HepG2 (cell line): ENCODE data around the gene TIRAP. TPM values are rescaled to one million over a fixed set of nuclear protein-coding genes. Genes with fewer than 3 reads are reported as not detected.

Experiments
- ATAC-seq: fragments of 200-7000 bp; cut with Tn5 transposase; 3 replicates; pipeline ENCODE4 v1.9.1; 2020; ENCODE audit warnings: mild to moderate bottlenecking, moderate library complexity
- BruUV-seq: library from RNA; stranded (reverse); fragments of 400-500 nt; replicated peaks from 2 replicates; lab custom pipeline; 2021; lab: Mats Ljungman, UMichigan
- CTCF ChIA-PET: fragments of 300-600 bp; formaldehyde crosslinking; extraction: SDS; loops from one replicate; lab custom pipeline; 2021; ENCODE audit warnings: low total read pairs, inconsistent platforms, low intra/inter-chr PET ratio; lab: Yijun Ruan, JAX
- POLR2A ChIA-PET: fragments of 350-600 bp; sonication (Branson Sonifier 250); formaldehyde crosslinking; loops from one replicate; lab custom pipeline; 2020; ENCODE audit warnings: antibody characterized with exemption, inconsistent platforms; lab: Yijun Ruan, JAX
- DNase-seq: peaks from one replicate; pipeline ENCODE4 v3.0.0-alpha.2; 2015; ENCODE audit warnings: low spot score
- FAIRE-seq: peaks from 3 replicates; lab custom pipeline; 2011; peaks lifted over from hg19 to GRCh38; lab: Jason Lieb, UNC
- H2AFZ ChIP-seq: one replicate; pipeline ENCODE4 v1.6.1; 2011; ENCODE audit warnings: low read length, inconsistent platforms
- H3K27ac ChIP-seq: fragments of 300-600 bp; 3 replicates; pipeline ENCODE4 v1.8.0; 2011; ENCODE audit warnings: mixed run types, mild to moderate bottlenecking, mixed read lengths, low read length, inconsistent platforms; ENCODE audit not compliant: insufficient read depth; ENCODE audit errors: extremely low read length
- H3K27me3 ChIP-seq, 2 experiments: fragments of 200-600 bp in 1 of 2; 2 replicates in 1 of 2; 3 replicates in 1 of 2; pipeline versions ENCODE4 v1.6.0 to v1.8.0; 2011; ENCODE audit warnings: low read length in 2 of 2, mild to moderate bottlenecking in 2 of 2, moderate library complexity in 2 of 2, inconsistent platforms in 1 of 2; ENCODE audit not compliant: insufficient read depth in 2 of 2, control insufficient read depth in 1 of 2
- H3K36me3 ChIP-seq, 2 experiments: fragments of 200-600 bp in 1 of 2; replicated peaks in 1 of 2; 2 replicates in 1 of 2; 3 replicates in 1 of 2; pipeline versions ENCODE4 v1.5.1 to v1.8.0; 2011; ENCODE audit warnings: low read length in 2 of 2, inconsistent platforms in 1 of 2; ENCODE audit not compliant: insufficient read depth in 2 of 2, control insufficient read depth in 1 of 2
- H3K4me1 ChIP-seq: 2 replicates; pipeline ENCODE4 v1.5.1; 2012; ENCODE audit warnings: low read length, inconsistent platforms; ENCODE audit not compliant: insufficient read depth
- H3K4me2 ChIP-seq: 2 replicates; pipeline ENCODE4 v1.6.0; 2011; ENCODE audit warnings: low read depth, low read length, inconsistent platforms
- H3K4me3 ChIP-seq, 3 experiments: fragments of 200-600 bp in 1 of 3; sonication (generic), shearing (Covaris generic) in 1 of 3; replicated peaks in 1 of 3; 2 replicates each; pipeline ENCODE4 v1.5.1; 2011 to 2016; ENCODE audit warnings: low read length in 3 of 3, inconsistent platforms in 2 of 3, low read depth in 2 of 3, mild to moderate bottlenecking in 2 of 3, control low read depth in 1 of 3, mixed read lengths in 1 of 3; ENCODE audit not compliant: insufficient read depth in 1 of 3
- H3K79me2 ChIP-seq: one replicate; pipeline ENCODE4 v1.6.1; 2011; ENCODE audit warnings: low read length, inconsistent platforms; ENCODE audit not compliant: insufficient read depth
- H3K9ac ChIP-seq: 2 replicates; pipeline ENCODE4 v1.6.0; 2011; ENCODE audit warnings: mild to moderate bottlenecking, low read depth, low read length, inconsistent platforms; ENCODE audit not compliant: insufficient read depth
- H3K9me3 ChIP-seq: 2 replicates; pipeline ENCODE4 v1.5.1; 2012; ENCODE audit warnings: mild to moderate bottlenecking, low read length
- H4K20me1 ChIP-seq: 2 replicates; pipeline ENCODE4 v1.6.0; 2011; ENCODE audit warnings: inconsistent platforms, mild to moderate bottlenecking, low read length, moderate library complexity; ENCODE audit not compliant: insufficient read depth
- GPN1 ChIP-seq: sonication (generic); formaldehyde crosslinking; IDR thresholded peaks from 2 replicates; pipeline ENCODE4 v1.5.1; 2020; ENCODE audit warnings: missing genetic modification reagents, borderline replicate concordance
- KDM4B ChIP-seq: sonication (generic); formaldehyde crosslinking; IDR thresholded peaks from 2 replicates; pipeline ENCODE4 v1.4.0; 2020; ENCODE audit warnings: missing genetic modification reagents
- NR2F6 ChIP-seq, 2 experiments: IDR thresholded peaks; 2 replicates each; pipeline ENCODE4 v1.6.1; 2016; ENCODE audit warnings: antibody characterized with exemption in 1 of 2, mild to moderate bottlenecking in 1 of 2
- SAFB2 ChIP-seq: sonication (generic); formaldehyde crosslinking; IDR thresholded peaks from 2 replicates; pipeline ENCODE4 v1.5.1; 2020; ENCODE audit warnings: missing genetic modification reagents, low read depth, mild to moderate bottlenecking, borderline replicate concordance
- ZBTB20 ChIP-seq: sonication (generic); formaldehyde crosslinking; IDR thresholded peaks from 2 replicates; pipeline ENCODE4 v1.8.1; 2023; ENCODE audit warnings: missing genetic modification reagents, low read depth, mild to moderate bottlenecking, borderline replicate concordance
- ZMYM2 ChIP-seq: sonication (generic); formaldehyde crosslinking; IDR thresholded peaks from 2 replicates; pipeline ENCODE4 v1.8.0; 2022; ENCODE audit warnings: mild to moderate bottlenecking, missing genetic modification reagents
- ZNF10 ChIP-seq: sonication (generic); formaldehyde crosslinking; IDR thresholded peaks from 2 replicates; pipeline ENCODE4 v1.4.0; 2020; ENCODE audit warnings: mild to moderate bottlenecking, low read depth, missing genetic modification reagents, borderline replicate concordance
- ZNF501 ChIP-seq: sonication (generic); formaldehyde crosslinking; IDR thresholded peaks from 2 replicates; pipeline ENCODE4 v1.5.1; 2020; ENCODE audit warnings: mild to moderate bottlenecking, moderate library complexity, missing genetic modification reagents
- ZNF775 ChIP-seq: sonication (generic); formaldehyde crosslinking; IDR thresholded peaks from 2 replicates; pipeline ENCODE4 v1.4.0; 2020; ENCODE audit warnings: missing genetic modification reagents, mild to moderate bottlenecking, moderate library complexity, borderline replicate concordance
- WGBS: methylation state at CpG from one replicate; pipeline ENCODE4 v1.1.6; 2017; ENCODE audit warnings: low lambda C conversion rate; 5-methylcytosine and 5-hydroxymethylcytosine counted together
- in situ Hi-C: cut with HindIII; loops from 2 replicates; pipeline ENCODE4 v1.10.0; 2017; ENCODE audit warnings: low pct_unique_long_range_greater_than_20kb; ENCODE audit not compliant: extremely low pct_ligation_motif_present
- intact Hi-C: fragments of 100-400 bp; cut with micrococcal nuclease; formaldehyde crosslinking; loops from one replicate; pipeline ENCODE4 v1.10.0; 2022; ENCODE audit not compliant: unreplicated experiment
- polyA plus RNA-seq, 8 experiments: library from polyadenylated mRNA; depleted of rRNA in 3 of 8; stranded (reverse) in 7 of 8; unstranded in 1 of 8; fragments of >200 nt; fragmentation: Illumina TruSeq in 4 of 8; extraction: Trizol in 4 of 8; gene quantifications; 2 replicates each; pipeline versions ENCODE4 v1.2.1 to v1.2.3, GENCODE V29; 2011 to 2016; ENCODE audit warnings: low read depth in 4 of 8, missing spikeins in 1 of 8, mixed read lengths in 1 of 8; ENCODE audit not compliant: insufficient read depth in 1 of 8
- total RNA-seq, 5 experiments: library from RNA; depleted of rRNA; stranded (reverse); fragments of >200 nt; fragmentation: Illumina TruSeq; extraction: Trizol; gene quantifications; 2 replicates each; pipeline ENCODE4 v1.2.3, GENCODE V29; 2016; ENCODE audit warnings: low read depth in 1 of 5
- TF ChIP-seq, protein P1 (sequence below): sonication (generic); formaldehyde crosslinking; IDR thresholded peaks from 2 replicates; pipeline ENCODE4 v1.8.0; 2023; ENCODE audit warnings: mild to moderate bottlenecking, missing genetic modification reagents
- TF ChIP-seq, protein P2 (sequence below): sonication (generic); formaldehyde crosslinking; IDR thresholded peaks from 2 replicates; pipeline ENCODE4 v1.9.0; 2021; ENCODE audit warnings: missing genetic modification reagents, borderline replicate concordance
- TF ChIP-seq, protein P3 (sequence below): IDR thresholded peaks from 2 replicates; pipeline ENCODE4 v1.6.1; 2018; ENCODE audit warnings: missing genetic modification reagents, mild to moderate bottlenecking, missing compliant biosample characterization
- TF ChIP-seq, protein P4 (sequence below): sonication (generic); formaldehyde crosslinking; IDR thresholded peaks from 2 replicates; pipeline ENCODE4 v1.5.1; 2020; ENCODE audit warnings: missing genetic modification reagents, mild to moderate bottlenecking, borderline replicate concordance

The TIRAP gene
- total and polyA plus RNA-seq, 2 of the 13 experiments (the other 11 are each of a cell fraction or from before 2014, with no cell fraction given) = 5.4 to 5.7 TPM

DNA sequence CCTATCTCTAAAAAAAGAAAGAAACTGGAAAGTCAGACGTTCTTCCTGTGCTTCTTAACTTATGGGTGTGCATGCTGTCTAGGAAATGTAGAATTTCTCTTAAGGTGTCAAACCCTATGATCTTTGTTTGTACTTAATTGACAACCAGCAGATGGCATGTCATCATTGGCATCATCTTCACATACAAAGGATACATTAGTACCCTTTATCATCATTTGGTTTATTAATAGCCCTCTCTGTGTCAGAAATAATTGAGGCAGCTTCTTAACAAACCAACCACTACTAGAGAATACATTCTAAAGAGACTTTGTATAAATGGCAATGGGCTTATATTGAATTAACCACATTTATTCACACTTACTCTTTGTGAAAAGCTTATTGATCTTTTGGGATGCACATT, 28.1 kb upstream of the TIRAP start:
- DNase-seq (no peak), FAIRE-seq (no peak), ATAC-seq (no peak)
- H3K27me3 ChIP-seq = no peaks in the 10 kb centered on the region
- no peaks in the 10 kb centered on the region for H4K20me1 ChIP-seq
- no TSS peak for BruUV-seq
- no peaks in the 10 kb centered on the region for H3K4me1 ChIP-seq
- intact Hi-C loops (no loop called here), in situ Hi-C loops (no loop called here)
- no peaks in the 10 kb centered on the region for H3K79me2 ChIP-seq
- H3K9me3 ChIP-seq = no peaks in the 10 kb centered on the region
- 85% methylated on average over 1 of the region's 1 CpG for WGBS
- H3K4me2 ChIP-seq = no peak overlapping the region
- no peak overlapping the region for H3K9ac ChIP-seq
- no peak overlapping the region for H3K4me3 ChIP-seq
- ChIA-PET POLR2A (no interaction called here), CTCF (no interaction called here)
- peaks cover 3 to 30% of the 10 kb centered on the region in 2 experiments; a peak in 4 of 5 replicates for H3K36me3 ChIP-seq
- no peak overlapping the region for H2AFZ ChIP-seq
- H3K27ac ChIP-seq = no peak overlapping the region
- TF ChIP-seq ZBTB20 (CRISPR knock-in tag) = no peak
- TF ChIP-seq, protein P1, sequence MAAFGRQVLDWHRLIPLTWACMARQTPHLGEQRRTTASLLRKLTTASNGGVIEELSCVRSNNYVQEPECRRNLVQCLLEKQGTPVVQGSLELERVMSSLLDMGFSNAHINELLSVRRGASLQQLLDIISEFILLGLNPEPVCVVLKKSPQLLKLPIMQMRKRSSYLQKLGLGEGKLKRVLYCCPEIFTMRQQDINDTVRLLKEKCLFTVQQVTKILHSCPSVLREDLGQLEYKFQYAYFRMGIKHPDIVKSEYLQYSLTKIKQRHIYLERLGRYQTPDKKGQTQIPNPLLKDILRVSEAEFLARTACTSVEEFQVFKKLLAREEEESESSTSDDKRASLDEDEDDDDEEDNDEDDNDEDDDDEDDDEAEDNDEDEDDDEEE (CRISPR knock-in tag) = no peak
- TF ChIP-seq NR2F6 (IDR thresholded peaks at IDR 0.05) = no peak
- TF ChIP-seq NR2F6 (CRISPR knock-in tag; IDR thresholded peaks at IDR 0.05) = no peak
- TF ChIP-seq, protein P2, sequence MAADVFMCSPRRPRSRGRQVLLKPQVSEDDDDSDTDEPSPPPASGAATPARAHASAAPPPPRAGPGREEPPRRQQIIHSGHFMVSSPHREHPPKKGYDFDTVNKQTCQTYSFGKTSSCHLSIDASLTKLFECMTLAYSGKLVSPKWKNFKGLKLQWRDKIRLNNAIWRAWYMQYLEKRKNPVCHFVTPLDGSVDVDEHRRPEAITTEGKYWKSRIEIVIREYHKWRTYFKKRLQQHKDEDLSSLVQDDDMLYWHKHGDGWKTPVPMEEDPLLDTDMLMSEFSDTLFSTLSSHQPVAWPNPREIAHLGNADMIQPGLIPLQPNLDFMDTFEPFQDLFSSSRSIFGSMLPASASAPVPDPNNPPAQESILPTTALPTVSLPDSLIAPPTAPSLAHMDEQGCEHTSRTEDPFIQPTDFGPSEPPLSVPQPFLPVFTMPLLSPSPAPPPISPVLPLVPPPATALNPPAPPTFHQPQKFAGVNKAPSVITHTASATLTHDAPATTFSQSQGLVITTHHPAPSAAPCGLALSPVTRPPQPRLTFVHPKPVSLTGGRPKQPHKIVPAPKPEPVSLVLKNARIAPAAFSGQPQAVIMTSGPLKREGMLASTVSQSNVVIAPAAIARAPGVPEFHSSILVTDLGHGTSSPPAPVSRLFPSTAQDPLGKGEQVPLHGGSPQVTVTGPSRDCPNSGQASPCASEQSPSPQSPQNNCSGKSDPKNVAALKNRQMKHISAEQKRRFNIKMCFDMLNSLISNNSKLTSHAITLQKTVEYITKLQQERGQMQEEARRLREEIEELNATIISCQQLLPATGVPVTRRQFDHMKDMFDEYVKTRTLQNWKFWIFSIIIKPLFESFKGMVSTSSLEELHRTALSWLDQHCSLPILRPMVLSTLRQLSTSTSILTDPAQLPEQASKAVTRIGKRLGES = no peak
- no peak for TF ChIP-seq ZMYM2
- TF ChIP-seq ZNF775 (CRISPR knock-in tag) = no peak
- TF ChIP-seq ZNF10 = no peak
- TF ChIP-seq GPN1 = no peak
- no peak for TF ChIP-seq ZNF501 (CRISPR knock-in tag)
- no peak for TF ChIP-seq SAFB2 (CRISPR knock-in tag)
- TF ChIP-seq, protein P3, sequence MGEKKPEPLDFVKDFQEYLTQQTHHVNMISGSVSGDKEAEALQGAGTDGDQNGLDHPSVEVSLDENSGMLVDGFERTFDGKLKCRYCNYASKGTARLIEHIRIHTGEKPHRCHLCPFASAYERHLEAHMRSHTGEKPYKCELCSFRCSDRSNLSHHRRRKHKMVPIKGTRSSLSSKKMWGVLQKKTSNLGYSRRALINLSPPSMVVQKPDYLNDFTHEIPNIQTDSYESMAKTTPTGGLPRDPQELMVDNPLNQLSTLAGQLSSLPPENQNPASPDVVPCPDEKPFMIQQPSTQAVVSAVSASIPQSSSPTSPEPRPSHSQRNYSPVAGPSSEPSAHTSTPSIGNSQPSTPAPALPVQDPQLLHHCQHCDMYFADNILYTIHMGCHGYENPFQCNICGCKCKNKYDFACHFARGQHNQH (CRISPR knock-in tag) = no peak
- TF ChIP-seq, protein P4, sequence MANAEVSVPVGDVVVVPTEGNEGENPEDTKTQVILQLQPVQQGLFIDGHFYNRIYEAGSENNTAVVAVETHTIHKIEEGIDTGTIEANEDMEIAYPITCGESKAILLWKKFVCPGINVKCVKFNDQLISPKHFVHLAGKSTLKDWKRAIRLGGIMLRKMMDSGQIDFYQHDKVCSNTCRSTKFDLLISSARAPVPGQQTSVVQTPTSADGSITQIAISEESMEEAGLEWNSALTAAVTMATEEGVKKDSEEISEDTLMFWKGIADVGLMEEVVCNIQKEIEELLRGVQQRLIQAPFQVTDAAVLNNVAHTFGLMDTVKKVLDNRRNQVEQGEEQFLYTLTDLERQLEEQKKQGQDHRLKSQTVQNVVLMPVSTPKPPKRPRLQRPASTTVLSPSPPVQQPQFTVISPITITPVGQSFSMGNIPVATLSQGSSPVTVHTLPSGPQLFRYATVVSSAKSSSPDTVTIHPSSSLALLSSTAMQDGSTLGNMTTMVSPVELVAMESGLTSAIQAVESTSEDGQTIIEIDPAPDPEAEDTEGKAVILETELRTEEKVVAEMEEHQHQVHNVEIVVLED (CRISPR knock-in tag) = no peak
- TF ChIP-seq KDM4B (CRISPR knock-in tag) = no peak
